HG02885 (cell line): ENCODE results near the gene KRT78.
"Not testable (repeated sequence)": the region's sequence is repeated elsewhere in the genome, so short reads cannot be mapped to it uniquely, and the experiment has no call there.

Source experiments
- ATAC-seq: cut with Tn5 transposase; IDR thresholded peaks from one replicate; pipeline ENCODE4 v1.9.1; 2021; ENCODE audit warnings: mild to moderate bottlenecking; ENCODE audit not compliant: unreplicated experiment, poor library complexity

Gene KRT78

GRCh38 chr12:52799505-52800211, 49.1 kb downstream of the KRT78 start:
- ATAC-seq: no peak

DNA sequence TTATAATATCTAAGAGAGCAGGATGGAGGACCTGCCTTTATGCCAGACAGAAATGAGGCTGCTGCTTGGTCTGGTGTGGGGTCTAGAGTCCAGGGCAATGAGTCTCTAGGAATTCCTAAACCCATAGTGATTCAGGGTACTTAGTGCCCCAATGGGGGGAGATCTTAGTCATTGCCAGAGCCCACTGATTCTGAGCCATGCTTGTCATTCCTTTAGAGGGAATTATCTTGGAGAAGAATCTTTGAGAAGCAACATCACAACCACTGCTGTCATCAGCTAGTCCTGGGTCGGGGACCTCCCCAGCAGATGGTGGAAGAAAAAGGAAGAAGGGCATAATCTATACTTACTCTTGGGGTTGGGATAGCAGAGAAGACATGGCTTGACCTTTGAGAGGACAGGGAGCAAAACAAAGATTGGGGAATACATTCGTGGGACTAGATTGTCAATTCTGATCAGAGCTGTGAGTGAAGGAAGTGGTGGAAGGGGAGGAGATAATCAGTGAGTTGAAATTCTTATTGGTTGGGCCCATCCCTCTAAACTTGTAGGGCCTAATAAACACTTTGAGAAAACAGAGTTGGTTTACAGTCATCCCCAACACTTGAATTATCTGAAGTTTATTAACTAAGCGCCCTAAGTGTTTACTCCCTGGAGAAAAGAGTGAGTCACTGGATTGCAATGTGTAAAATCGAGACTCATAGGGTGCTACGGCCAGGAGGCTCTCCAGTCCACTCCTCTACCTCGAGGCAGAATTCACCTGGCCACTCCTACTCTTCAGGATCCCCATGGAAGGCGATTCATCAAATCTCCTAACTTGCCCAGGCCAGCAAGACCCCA, 49.9 kb downstream of the KRT78 start:
- ATAC-seq: no peak

DNA sequence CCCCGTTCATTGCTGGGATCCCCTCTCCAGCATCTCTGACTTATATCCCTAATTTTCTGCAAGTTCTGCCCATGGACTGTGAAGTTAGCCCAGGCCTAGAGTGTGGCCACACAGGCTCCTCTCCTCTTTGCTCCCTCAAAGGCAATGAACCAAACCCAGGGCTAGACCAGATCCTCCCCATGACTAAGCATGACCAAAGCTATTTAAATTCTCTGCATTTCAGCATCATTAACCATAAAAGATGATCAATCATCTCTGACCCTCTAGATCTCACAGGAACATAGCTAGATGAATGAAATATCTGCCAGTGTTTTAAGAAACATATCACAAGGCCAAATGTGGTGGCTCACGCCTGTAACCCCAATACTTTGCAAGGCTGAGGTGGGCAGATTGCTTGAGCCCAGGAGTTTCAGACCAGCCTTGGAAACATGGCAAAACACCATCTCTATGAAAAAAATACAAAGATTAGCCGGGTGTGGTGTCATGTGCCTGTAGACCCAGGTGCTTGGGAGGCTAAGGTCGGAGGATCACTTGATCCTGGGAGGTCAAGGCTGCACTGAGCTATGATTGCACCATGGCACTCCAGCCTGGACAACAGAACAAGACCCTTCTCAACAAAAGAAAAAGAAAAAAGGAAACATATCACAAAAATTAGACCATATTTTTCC, 50.7 kb downstream of the KRT78 start:
- ATAC-seq: no peak

GRCh38 chr12:52797529-52797894, 51.3 kb downstream of the KRT78 start:
- no peak for ATAC-seq

- ATAC-seq: no peak
These were observed 51.8 kb downstream of the KRT78 start for GRCh38 chr12:52796839-52797528.

DNA sequence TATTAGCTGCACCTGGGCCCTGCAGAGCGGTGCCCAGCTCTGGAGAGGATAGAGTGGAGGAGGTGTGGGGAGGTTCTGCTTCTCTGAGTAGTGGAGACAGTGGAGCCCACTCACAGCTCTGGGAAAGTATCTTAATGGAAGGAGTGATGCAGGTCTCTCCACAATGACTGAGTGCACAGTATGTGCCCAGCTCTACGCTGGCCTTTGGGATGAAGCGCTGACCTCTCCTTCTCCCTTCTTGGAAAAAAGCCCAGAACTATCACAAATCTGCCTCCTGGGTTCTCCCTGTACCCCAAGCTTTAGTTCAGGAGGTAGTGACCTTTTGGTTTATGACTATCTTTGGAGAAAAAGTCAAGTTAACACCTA, 52.4 kb downstream of the KRT78 start:
- no peak for ATAC-seq

GRCh38 chr12:52795694-52796428, 52.9 kb downstream of the KRT78 start, which contains the start of gene KRT3:
KRT3 (minus strand) TSS chr12:52796117; CDS start chr12:52796042, 75 bp downstream.
- ATAC-seq: no peak

DNA sequence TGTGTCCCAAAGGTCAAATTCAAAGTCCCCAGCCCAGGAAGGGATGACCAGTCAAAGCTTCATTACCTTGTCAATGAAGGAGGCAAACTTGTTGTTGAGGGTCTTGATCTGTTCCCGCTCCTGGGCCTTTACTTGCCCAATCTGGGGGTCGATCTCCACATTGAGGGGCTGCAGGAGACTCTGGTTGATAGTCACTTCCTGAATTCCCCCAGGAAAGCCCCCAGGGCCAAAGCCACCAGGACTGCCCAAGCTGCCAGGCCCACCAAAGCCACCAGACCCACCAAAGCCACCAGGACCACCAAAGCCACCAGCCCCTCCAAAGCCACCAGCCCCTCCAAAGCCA, 53.5 kb downstream of the KRT78 start:
- not testable (repeated sequence) for ATAC-seq

DNA sequence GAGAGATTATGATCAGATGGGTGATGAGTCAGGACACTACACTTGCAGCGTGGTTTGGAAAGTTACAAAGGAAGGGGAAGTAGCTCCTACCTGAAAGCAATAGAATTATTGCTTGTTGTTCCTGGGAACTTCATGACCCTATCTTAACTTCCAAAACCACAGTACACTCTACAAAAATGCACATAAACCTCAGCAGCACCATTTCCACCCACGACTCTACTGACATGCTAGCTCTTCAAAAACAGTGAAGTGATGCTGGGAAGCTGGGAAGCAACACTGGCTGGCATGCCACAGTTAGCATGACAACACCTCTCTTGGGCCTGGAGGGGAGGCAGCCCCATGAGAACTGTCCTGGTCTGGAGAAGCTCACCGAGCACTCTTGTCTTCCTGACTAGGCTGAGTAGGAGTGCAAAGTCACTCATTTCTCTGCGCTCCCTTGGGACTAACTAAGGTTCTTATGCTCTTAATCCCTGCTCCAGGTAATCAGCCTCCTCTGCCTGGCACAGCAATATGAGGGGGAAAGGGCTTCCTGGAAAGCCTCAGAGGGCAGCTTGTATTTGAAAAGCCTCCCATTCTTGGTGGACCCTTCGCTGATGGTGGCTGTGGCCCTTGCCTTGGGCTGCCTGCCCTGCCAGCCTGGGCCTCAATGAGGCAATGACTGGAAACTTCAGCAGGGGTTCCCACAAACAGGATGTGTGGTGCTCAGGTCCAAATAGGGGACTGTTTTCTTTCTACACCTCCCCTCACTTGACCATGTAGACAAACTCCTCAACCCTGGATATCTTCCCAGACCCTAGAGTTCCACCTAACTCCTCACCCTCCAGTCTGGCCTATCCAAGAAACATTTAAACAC, 54.1 kb downstream of the KRT78 start:
- ATAC-seq: no peak

DNA sequence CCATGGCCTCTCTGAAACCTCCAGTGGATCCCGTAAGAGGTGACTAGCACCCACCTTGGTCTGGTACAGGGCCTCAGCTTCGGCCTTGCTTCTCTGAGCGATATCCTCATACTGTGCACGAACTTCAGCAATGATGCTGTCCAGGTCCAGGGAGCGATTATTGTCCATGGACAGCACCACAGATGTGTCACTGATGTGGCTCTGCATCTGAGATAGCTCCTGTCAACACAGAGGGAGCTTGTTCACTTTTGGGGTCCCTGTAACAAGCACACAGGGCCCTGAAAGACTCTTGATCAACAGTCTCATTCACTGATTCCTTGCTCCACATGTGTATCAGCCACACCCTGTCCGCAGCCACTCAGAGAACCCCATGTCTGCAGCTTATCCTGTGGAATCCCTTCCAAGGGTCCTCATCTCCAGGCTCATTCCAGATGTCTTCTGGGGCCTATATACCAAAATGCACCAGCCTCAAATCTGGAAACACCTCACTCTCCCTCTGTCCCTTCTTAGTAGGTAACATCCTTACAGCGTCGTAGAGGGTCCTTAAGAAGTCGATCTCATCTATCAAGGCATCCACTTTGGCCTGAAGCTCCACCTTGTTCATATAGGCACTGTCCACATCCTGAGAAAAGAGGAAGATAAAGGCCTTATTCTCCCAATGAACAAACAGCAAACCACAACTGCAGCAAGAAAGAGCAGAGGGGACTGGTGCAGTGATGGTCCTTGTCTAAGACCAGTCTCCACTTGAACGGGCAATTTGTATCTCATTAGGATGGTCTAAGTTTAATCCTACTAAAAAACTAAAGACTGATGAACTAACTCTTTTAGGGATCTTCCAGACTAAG, 56.4 kb downstream of the KRT78 start:
- ATAC-seq: no peak

DNA sequence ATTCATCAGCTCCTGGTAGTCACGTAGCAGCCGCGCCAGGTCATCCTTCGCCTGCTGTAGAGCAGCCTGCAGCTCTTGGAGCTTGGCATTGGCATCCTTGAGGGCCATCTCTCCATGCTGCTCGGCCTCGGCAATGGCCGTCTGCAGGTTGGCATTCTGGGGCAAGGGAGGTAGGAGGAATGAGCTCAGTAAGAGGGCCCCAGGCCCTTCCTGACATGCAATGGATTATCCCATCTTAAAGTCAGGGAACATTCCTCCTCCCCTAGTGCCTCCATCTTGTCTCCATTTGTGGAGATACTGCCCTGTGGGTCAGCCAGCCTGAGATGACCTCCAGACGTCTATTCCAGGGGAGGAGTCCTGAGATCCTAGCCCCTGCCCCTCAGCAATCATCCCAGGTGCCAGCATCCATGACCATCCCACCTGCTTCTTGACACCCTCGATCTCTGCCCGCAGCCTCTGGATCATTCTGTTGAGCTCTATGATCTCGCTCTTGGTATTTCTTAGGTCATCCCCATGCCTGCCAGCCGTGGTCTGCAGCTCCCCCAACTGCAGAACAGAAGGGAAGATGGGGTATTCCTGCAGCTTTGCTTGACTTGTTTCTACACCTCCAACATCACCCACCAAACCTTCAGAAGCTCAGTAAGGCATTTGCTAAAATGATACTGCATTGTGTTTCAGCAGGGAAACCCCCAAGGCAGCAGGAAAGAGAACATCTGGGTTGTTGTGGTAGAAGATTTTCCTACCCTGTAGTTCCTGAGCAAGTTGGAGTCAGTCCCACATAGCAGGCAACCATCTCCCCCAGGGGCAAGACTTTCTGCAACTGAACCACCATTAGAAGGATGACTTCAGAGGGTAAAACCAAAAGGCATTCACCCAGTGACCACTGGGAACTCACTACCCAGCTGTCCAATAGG, 57.3 kb downstream of the KRT78 start:
- ATAC-seq: no peak

- ATAC-seq: no peak
These were observed 58.1 kb downstream of the KRT78 start for GRCh38 chr12:52790427-52791270.

DNA sequence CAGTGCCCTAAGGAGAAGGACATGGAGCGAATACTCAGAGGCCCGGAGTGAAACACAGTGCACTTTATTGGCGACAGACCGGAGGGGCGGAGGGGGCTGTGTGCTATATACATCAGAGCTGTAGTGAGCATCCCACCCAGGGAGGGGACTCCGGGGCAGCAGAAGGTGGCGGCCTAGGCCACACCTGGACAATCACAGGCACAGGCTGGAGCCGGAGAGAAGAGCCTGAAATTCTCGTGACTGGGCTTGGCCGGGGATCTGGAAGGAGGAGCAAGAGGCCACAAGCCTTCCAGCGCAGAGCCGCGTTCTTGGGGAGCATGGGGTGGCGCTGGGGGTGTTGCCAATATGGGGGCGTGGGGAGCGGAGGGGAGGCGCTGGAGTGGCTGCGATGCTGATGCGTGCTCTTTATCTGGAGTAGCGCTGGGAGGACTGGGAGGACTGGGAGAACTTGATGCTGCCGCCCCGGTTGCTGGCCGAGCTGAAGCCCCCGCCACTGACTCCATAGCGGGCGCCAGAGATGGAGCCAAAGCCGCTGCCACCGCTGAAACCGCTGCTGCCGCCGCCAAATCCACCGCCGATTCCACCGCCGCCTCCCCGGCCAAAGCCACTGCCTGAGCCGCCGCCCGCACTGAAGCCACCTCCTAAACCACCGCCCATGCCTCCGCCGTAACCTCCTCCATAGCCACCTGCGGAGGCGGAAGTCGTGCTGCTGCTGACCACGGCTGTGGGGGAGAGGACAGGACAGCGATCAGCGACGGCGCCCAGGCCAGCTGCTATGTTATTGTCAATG, 59.0 kb downstream of the KRT78 start:
- ATAC-seq: no peak

DNA sequence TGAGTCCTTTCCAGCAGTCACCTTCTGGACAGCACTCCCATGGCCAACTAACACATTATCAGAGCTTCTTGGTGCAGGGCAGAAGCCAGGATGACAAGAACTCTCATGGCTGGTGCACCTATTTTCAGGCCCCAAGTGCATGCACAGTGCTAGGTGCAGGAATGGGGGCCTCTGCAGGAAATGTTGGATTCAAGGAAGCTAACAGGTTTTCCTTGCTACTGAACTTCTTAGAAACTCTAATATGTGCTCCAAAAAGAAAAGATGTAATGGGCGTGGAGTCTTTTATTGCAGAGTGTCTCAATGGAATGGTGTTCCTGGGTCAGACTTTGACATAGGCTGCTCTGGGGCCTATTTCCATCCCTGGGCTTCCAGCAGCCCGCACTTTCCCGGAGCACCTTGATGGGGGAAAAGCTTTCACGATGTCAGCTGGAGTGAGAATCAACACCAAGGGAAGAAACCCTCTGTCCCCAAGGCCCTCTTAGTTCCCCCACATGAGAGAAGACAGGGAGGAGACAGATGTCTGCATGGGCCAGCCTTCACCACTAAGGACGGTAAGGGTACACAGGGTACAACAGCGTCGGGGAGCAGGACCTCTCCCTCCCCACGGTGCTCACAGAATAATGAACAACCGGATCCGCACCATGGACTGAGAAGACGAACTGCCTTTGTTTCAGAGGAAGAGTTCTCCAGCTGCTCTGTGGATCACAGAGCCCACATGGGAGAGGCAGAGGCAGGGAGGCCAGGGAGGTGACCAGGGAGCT, 59.7 kb downstream of the KRT78 start:
- no peak for ATAC-seq
